Heart right ventricle (tissue), 16 donors: ENCODE measurements around the gene DGLUCY. TPM values are rescaled to one million over a fixed set of nuclear protein-coding genes. Genes with fewer than 3 reads are reported as not detected.

Experiments used
- ATAC-seq, 8 donors: fragments of 200-7000 bp; cut with Tn5 transposase; one replicate each; pipeline ENCODE4 v1.9.1; 2020; ENCODE audit warnings: mild to moderate bottlenecking in 8 of 8, moderate library complexity in 8 of 8, moderate number of reproducible peaks in 1 of 8
- DNase-seq, 2 donors: peaks; one replicate each; pipeline ENCODE4 v3.0.0-alpha.2; 2020
- H3K27ac ChIP-seq, 10 donors: fragments of 200-600 bp; sonication (generic) in 2 of 10; one replicate each; pipeline versions ENCODE4 v1.5.0 to v1.8.0; 2020 to 2022; ENCODE audit warnings: mild to moderate bottlenecking in 3 of 10
- H3K27me3 ChIP-seq, 7 donors: fragments of 200-600 bp; one replicate each; pipeline ENCODE4 v1.8.0; 2021 to 2022; ENCODE audit warnings: mild to moderate bottlenecking in 2 of 7
- H3K36me3 ChIP-seq, 9 donors: fragments of 200-600 bp; sonication (generic) in 1 of 9; one replicate each; pipeline versions ENCODE4 v1.5.0 to v1.8.0; 2020 to 2022; ENCODE audit warnings: mild to moderate bottlenecking in 2 of 9
- H3K4me1 ChIP-seq, 9 donors: fragments of 200-600 bp; sonication (generic) in 1 of 9; one replicate each; pipeline versions ENCODE4 v1.5.0 to v1.8.0; 2020 to 2022; ENCODE audit warnings: mild to moderate bottlenecking in 4 of 9
- H3K4me3 ChIP-seq, 10 donors: fragments of 200-600 bp; sonication (generic) in 2 of 10; one replicate each; pipeline versions ENCODE4 v1.5.0 to v1.8.0; 2020 to 2022; ENCODE audit warnings: mild to moderate bottlenecking in 7 of 10, moderate library complexity in 2 of 10
- H3K9me3 ChIP-seq, 11 donors: fragments of 200-600 bp in 10 of 11; sonication (generic) in 2 of 11; one replicate each; pipeline versions ENCODE4 v1.5.0 to v1.8.0; 2013 to 2022; ENCODE audit warnings: mild to moderate bottlenecking in 2 of 11, control low read depth in 1 of 11, moderate library complexity in 1 of 11
- WGBS, 2 donors: extraction: QIAGEN DNeasy Blood & Tissue Kit; methylation state at CpG; one replicate each; pipeline ENCODE4 v1.1.7; 2013; ENCODE audit warnings: inconsistent platforms in 1 of 2; 5-methylcytosine and 5-hydroxymethylcytosine counted together
- intact Hi-C, 10 donors: fragments of 100-400 bp; cut with DNase I; formaldehyde crosslinking; loops; one replicate each; pipeline versions ENCODE4 v1.11.1 to v1.14.2; 2022
- polyA plus RNA-seq, 2 donors: library from polyadenylated mRNA; stranded (reverse); fragments of 200-250 nt; gene quantifications; one replicate each; pipeline ENCODE4 v1.2.3, GENCODE V29; 2013
- total RNA-seq, 10 donors: library from RNA; stranded (reverse); fragmentation: NEBNext Ultra II Directional in 3 of 10; extraction: Animal tissue kit (Norgen Biotek cat#: 25700) in 3 of 10; gene quantifications; one replicate each; pipeline versions ENCODE4 v1.2.1 to v1.2.4, GENCODE V29; 2021 to 2023
- TF ChIP-seq, protein P1 (sequence below), 9 donors: fragments of 200-600 bp; sonication (generic) in 2 of 9; IDR thresholded peaks; one replicate each; pipeline versions ENCODE4 v1.5.0 to v1.8.0; 2021 to 2022; ENCODE audit warnings: antibody characterized with exemption in 9 of 9, mild to moderate bottlenecking in 5 of 9, moderate library complexity in 1 of 9
- donor health status: Arrhythmogenic right ventricular cardiomyopathy.
- donor health status: ischemic (EF 13 %, LVEDD 7.1; RV severe dilation, severe dysfunction).
- donor health status: healthy with polysubstance abuse.
- donor health status: DM: no; HTN: yes; CAD: no.
- donor health status: DM: no; HTN: no; CAD: no.
- donor health status: ischemic (EF 25% LVEDD 6.9; RV normal size, moderate dysfunction).
- donor health status: ischemic (EF 25% LVEDD 5.7; RV mildly dilated, moderate dysfunction).
- donor health status: healthy.
- donor health status: DM: yes; HTN: yes; CAD: no.
- donor health status: Ischemic cardiomyopathy.
- donor health status: ischemic (EF 35%, LVEDD 5.7; RV mildly dilated, moderate dysfunction).
- donor health status: nonischemic (EF 11% LVEDD 7.7; RV severe dilation, severe dysfunction).
- donor health status: DM: yes; HTN: yes; CAD: no.
- donor health status: PGD.
- donor health status: ischemic (EF 29% LVEDD 5.4; RV normal size, mild dysfunction).
- donor health status: nonischemic (EF 23%, LVEDD 6.1; RV moderate dilation, normal function).

Gene DGLUCY
- total and polyA plus RNA-seq, 12 donors: 43.5 to 270 (median 201) TPM

DNA sequence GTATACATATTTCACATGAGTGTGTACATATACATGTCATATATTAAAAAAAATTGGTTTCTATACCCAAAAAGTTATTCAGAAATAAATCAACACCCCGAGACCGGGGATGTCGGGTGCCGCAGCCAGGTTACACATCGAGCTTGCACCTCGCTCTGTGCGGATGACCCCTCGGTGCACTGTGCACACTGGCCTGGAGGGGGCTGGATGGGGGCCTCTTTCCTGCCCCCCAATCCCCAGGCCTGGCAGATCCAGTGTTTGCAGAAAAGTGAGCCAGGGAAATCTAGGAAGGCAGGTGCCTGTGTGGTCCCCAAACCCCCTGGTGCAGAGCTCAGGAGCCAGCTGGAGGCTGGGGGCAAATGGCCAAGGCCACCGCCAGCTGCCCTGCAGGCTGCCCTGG is 157.8 kb downstream of the DGLUCY start:
- Histone ChIP-seq H3K36me3 (peaks cover 0 to 49% (median 0%) of the 10 kb centered on the region in 9 donors), H3K27ac (no peak overlapping the region), H3K4me3 (no peak overlapping the region), H3K9me3 (no peaks in the 10 kb centered on the region), H3K4me1 (peaks cover 0 to 15% (median 9%) of the 10 kb centered on the region in 9 donors), H3K27me3 (no peaks in the 10 kb centered on the region)
- ATAC-seq (no peak), DNase-seq (no peak)
- 95 to 96% methylated on average over 9 of the region's 9 CpGs for WGBS, 2 donors
- TF ChIP-seq, protein P1, sequence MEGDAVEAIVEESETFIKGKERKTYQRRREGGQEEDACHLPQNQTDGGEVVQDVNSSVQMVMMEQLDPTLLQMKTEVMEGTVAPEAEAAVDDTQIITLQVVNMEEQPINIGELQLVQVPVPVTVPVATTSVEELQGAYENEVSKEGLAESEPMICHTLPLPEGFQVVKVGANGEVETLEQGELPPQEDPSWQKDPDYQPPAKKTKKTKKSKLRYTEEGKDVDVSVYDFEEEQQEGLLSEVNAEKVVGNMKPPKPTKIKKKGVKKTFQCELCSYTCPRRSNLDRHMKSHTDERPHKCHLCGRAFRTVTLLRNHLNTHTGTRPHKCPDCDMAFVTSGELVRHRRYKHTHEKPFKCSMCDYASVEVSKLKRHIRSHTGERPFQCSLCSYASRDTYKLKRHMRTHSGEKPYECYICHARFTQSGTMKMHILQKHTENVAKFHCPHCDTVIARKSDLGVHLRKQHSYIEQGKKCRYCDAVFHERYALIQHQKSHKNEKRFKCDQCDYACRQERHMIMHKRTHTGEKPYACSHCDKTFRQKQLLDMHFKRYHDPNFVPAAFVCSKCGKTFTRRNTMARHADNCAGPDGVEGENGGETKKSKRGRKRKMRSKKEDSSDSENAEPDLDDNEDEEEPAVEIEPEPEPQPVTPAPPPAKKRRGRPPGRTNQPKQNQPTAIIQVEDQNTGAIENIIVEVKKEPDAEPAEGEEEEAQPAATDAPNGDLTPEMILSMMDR (IDR thresholded peaks at IDR 0.05): no peak
- intact Hi-C loops: loop anchor here in 1 of 10 donors (10.0 kb wide), 1 partner anchor 367 kb away; no protein-coding TSS in a partner anchor

DNA sequence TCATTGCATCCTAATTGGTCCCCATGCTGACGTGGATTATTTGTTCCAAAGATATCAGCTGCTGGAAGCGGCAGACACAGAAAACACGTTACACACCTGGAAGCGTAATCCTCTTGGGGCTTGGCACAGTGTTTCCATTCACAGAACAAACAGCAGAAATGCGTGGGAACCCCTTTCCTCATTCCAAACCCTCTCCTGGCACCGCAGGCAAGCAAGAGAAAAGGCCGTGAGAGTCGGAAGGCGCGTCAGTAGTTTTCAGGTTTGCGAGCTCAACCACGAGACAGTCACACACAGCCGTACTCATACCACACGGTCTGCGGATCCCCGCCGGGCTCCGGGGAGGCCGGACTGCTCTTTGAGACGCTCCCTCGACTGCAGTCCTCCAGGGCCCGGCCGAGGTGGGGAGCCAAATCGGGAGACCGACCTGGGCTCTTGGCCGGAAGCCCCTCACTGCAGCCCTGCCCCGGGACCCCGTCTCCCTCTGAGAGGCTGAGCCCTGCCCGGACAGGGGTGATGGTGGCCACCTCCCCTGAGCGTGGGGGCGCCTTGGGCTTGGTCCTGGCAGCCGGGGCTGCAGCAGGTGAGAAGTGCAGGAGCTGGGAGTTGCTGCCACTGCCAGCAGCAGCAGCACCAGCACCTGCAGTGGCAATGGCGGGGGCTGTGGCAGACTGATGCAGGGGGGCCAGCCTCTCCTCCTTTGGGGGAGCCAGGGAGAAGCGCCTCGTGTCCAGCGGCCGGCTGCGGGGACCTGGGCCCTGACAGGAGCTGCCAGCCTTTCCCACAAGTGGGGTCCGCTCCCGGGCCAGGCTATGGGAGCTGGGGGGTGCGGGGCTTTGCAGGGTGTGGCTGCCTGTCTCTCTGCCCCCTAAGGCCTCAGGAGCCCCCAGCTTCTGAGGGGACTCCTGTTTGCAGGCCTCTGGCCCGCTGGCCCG is 158.7 kb downstream of the DGLUCY start:
- intact Hi-C loops: loop anchor here in 1 of 10 donors (10.0 kb wide), 1 partner anchor 368 kb away; no protein-coding TSS in a partner anchor
- H3K27ac ChIP-seq: no peak overlapping the region
- TF ChIP-seq, protein P1 (IDR thresholded peaks at IDR 0.05): no peak
- H3K4me3 ChIP-seq: no peak overlapping the region
- no peaks in the 10 kb centered on the region for H3K27me3 ChIP-seq
- H3K36me3 ChIP-seq: peaks cover 0 to 58% (median 0%) of the 10 kb centered on the region in 9 donors
- peak in 1 of 8 donors; percentile 14 for ATAC-seq
- 94 to 95% methylated on average over 43 of the region's 43 CpGs for WGBS, 2 donors
- no peaks in the 10 kb centered on the region for H3K9me3 ChIP-seq
- no peak for DNase-seq
- H3K4me1 ChIP-seq: peaks cover 0 to 15% (median 9%) of the 10 kb centered on the region in 9 donors

DNA sequence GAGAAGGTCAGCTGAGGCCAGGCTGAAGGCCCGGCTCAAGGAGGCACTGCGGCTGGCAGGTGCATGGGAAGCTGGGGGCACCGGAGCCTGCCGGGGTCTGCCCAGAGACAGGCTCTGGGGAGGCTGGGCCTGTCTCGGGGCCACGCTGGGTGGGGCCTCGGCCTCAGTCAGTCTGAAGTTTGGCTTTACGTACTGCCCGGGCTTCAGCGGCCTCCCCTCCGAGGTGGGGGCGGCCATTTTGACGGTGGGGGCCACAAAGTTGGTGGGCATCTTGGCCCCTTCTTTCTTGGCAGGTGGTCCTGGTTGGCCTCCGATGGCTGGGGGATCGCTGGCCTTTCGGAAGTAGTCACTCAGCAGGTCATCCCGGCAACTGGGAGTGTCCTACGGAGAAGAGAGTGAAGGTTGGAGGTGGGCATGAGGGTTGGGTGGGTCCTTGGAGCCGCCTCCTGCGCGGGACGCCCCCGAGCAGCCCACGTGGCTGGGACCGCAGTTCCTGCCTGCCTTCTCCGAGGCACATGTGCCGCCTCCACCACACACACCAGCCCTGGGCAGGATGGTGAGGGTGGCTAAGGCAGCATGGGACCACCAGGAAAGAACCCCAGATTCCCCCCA is 159.5 kb downstream of the DGLUCY start:
- H3K27me3 ChIP-seq: no peaks in the 10 kb centered on the region
- WGBS, 2 donors: 94 to 96% methylated on average over 27 of the region's 27 CpGs
- no peak for DNase-seq
- H3K4me1 ChIP-seq: peaks cover 0 to 15% (median 9%) of the 10 kb centered on the region in 9 donors
- no peak overlapping the region for H3K27ac ChIP-seq
- TF ChIP-seq, protein P1 (IDR thresholded peaks at IDR 0.05): no peak
- intact Hi-C loops: loop anchor here in 1 of 10 donors (10.0 kb wide), 1 partner anchor 369 kb away; no protein-coding TSS in a partner anchor
- H3K9me3 ChIP-seq: no peaks in the 10 kb centered on the region
- ATAC-seq: no peak
- H3K36me3 ChIP-seq: peaks cover 0 to 66% (median 0%) of the 10 kb centered on the region in 9 donors
- no peak overlapping the region for H3K4me3 ChIP-seq

DNA sequence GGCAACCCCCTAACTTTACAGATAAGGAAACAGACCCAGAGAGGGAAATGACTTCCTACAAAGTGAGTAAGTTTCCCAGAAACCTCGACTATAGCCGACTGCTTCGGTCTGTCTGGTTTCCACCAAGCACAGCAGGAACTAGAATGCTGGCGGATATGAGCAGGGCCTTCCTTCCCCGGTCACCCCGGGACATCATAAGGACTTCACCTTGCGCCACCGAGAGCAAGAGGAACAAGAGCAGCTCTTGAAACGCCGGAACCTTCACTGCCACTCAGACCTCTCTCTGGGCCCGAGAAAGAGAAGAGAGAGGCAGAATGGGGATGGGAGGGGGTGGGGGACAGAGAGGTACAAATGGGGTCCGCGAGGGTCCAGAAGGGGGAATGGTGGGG is 160.0 kb downstream of the DGLUCY start:
- intact Hi-C loops: loop anchor here in 1 of 10 donors (10.0 kb wide), 1 partner anchor 369 kb away; no protein-coding TSS in a partner anchor
- H3K9me3 ChIP-seq: no peaks in the 10 kb centered on the region
- WGBS, 2 donors: 86 to 90% methylated on average over 13 of the region's 13 CpGs
- no peak overlapping the region for H3K4me3 ChIP-seq
- no peaks in the 10 kb centered on the region for H3K27me3 ChIP-seq
- H3K27ac ChIP-seq: no peak overlapping the region
- DNase-seq: no peak
- no peak for ATAC-seq
- TF ChIP-seq, protein P1 (IDR thresholded peaks at IDR 0.05): no peak
- H3K36me3 ChIP-seq: peaks cover 0 to 71% (median 0%) of the 10 kb centered on the region in 9 donors
- peaks cover 0 to 14% (median 9%) of the 10 kb centered on the region in 9 donors for H3K4me1 ChIP-seq
